HG03565 (cell line): ENCODE data around the gene BRDT.

ENCODE experiments used
- ATAC-seq: cut with Tn5 transposase; IDR thresholded peaks from one replicate; pipeline ENCODE4 v1.9.1; 2021; ENCODE audit warnings: mild to moderate bottlenecking, moderate library complexity; ENCODE audit not compliant: unreplicated experiment

Gene BRDT

GRCh38 chr1:91949356-91949699 lies at the start of gene BRDT:
BRDT (plus strand) TSS chr1:91949401; CDS start chr1:91962755, 13,354 bp downstream.
- ATAC-seq = no peak

GRCh38 chr1:91900562-91900961 lies 48.6 kb upstream of the BRDT start:
- no peak for ATAC-seq

GRCh38 chr1:91901231-91901630 lies 48.0 kb upstream of the BRDT start:
- no peak for ATAC-seq

- ATAC-seq = no peak
Measured at GRCh38 chr1:91912266-91912665, 36.9 kb upstream of the BRDT start.

GRCh38 chr1:91913018-91913417 lies 36.2 kb upstream of the BRDT start:
- no peak for ATAC-seq

GRCh38 chr1:91916046-91916445 lies 33.2 kb upstream of the BRDT start:
- ATAC-seq = no peak

GRCh38 chr1:91916811-91917460 lies 32.3 kb upstream of the BRDT start:
- ATAC-seq = no peak

GRCh38 chr1:91919962-91920361 lies 29.2 kb upstream of the BRDT start:
- ATAC-seq = no peak

- ATAC-seq = no peak
Measured at GRCh38 chr1:91924146-91924545, 25.1 kb upstream of the BRDT start.

- no peak for ATAC-seq
Measured at GRCh38 chr1:91925644-91926435, 23.4 kb upstream of the BRDT start.

- no peak for ATAC-seq
Measured at GRCh38 chr1:91928026-91928425, 21.2 kb upstream of the BRDT start.

- ATAC-seq = no peak
Measured at GRCh38 chr1:91929250-91929649, 20.0 kb upstream of the BRDT start.

- no peak for ATAC-seq
Measured at GRCh38 chr1:91937613-91938012, 11.6 kb upstream of the BRDT start.

- no peak for ATAC-seq
Measured at GRCh38 chr1:91940496-91940895, 8.7 kb upstream of the BRDT start.

- no peak for ATAC-seq
Measured at GRCh38 chr1:91944087-91944486, 5.1 kb upstream of the BRDT start.

- ATAC-seq = no peak
Measured at GRCh38 chr1:91948097-91948496, 1.1 kb upstream of the BRDT start.

- no peak for ATAC-seq
Measured at GRCh38 chr1:91948501-91949355, 473 bp upstream of the BRDT start.

- ATAC-seq = no peak
Measured at GRCh38 chr1:91952187-91952586, 3.0 kb downstream of the BRDT start.

- ATAC-seq = no peak
Measured at GRCh38 chr1:91958926-91959325, 9.7 kb downstream of the BRDT start.

- no peak for ATAC-seq
Measured at GRCh38 chr1:91968334-91968733, 19.1 kb downstream of the BRDT start.

- ATAC-seq = no peak
Measured at GRCh38 chr1:91979383-91979782, 30.2 kb downstream of the BRDT start.

GRCh38 chr1:91980663-91981062 lies 31.5 kb downstream of the BRDT start:
- no peak for ATAC-seq
